Transverse colon (tissue), 4 donors: ENCODE data around the gene MOV10L1. TPM values are rescaled to one million over a fixed set of nuclear protein-coding genes. Genes with fewer than 3 reads are reported as not detected.
A peak's percentile ranks its signal among the peaks of the same experiment; 100 is the strongest.

ENCODE experiments used
- DNase-seq: peaks from one replicate; pipeline ENCODE4 v3.0.0-alpha.2; 2019
- H3K27ac ChIP-seq, 4 donors: fragments of 200-600 bp; sonication (generic); 2 replicates each; pipeline ENCODE4 v1.5.1; 2016 to 2018; ENCODE audit warnings: inconsistent platforms in 4 of 4
- H3K27me3 ChIP-seq: fragments of 200-600 bp; sonication (generic); 2 replicates; pipeline ENCODE4 v1.5.1; 2017; ENCODE audit warnings: inconsistent platforms
- H3K36me3 ChIP-seq, 4 donors: fragments of 200-600 bp; sonication (generic); 2 replicates each; pipeline ENCODE4 v1.5.1; 2017 to 2019; ENCODE audit warnings: inconsistent platforms in 4 of 4
- H3K4me1 ChIP-seq, 4 donors: fragments of 200-600 bp; sonication (generic); 2 replicates each; pipeline ENCODE4 v1.5.1; 2017 to 2020; ENCODE audit warnings: inconsistent platforms in 4 of 4
- H3K4me3 ChIP-seq, 4 donors: fragments of 200-600 bp; sonication (generic); 1 replicate in 1 of 4; 2 replicates in 3 of 4; pipeline versions ENCODE4 v1.5.1 to v1.6.1; 2017 to 2019; ENCODE audit warnings: inconsistent platforms in 4 of 4
- H3K9me3 ChIP-seq, 2 donors: fragments of 200-600 bp; sonication (generic); 2 replicates each; pipeline ENCODE4 v1.5.1; 2017 to 2019; ENCODE audit warnings: inconsistent platforms in 2 of 2
- EP300 ChIP-seq: sonication (generic); formaldehyde crosslinking; IDR thresholded peaks from one replicate; pipeline ENCODE4 v1.6.1; 2017; ENCODE audit warnings: antibody characterized with exemption, low read depth
- POLR2A ChIP-seq: fragments of 450-650 bp; IDR thresholded peaks from one replicate; pipeline ENCODE4 v1.6.1; 2016; ENCODE audit warnings: antibody characterized with exemption, mild to moderate bottlenecking, moderate library complexity
- POLR2AphosphoS5 ChIP-seq, 3 donors: sonication (generic); formaldehyde crosslinking; IDR thresholded peaks; one replicate each; pipeline ENCODE4 v1.6.1; 2016; ENCODE audit warnings: antibody characterized with exemption in 3 of 3
- WGBS, 2 donors: methylation state at CpG; one replicate each; pipeline ENCODE4 v1.1.5; 2018; ENCODE audit warnings: low coverage in 1 of 2; 5-methylcytosine and 5-hydroxymethylcytosine counted together
- in situ Hi-C, 4 donors: fragments of 200-750 bp; cut with MboI; loops; one replicate each; pipeline versions ENCODE4 v1.15.0 to v1.15.1; 2017; ENCODE audit warnings: low sequenced_read_pairs in 3 of 4, low pct_ligation_motif_present in 1 of 4, low pct_unique_long_range_greater_than_20kb in 1 of 4
- intact Hi-C: fragments of 100-400 bp; cut with DNase I; formaldehyde crosslinking; loops from one replicate; pipeline ENCODE4 v1.15.1; 2023; ENCODE audit warnings: low total_unique reads
- total RNA-seq, 4 donors: library from RNA; depleted of rRNA; stranded (reverse); fragments of >200 nt; gene quantifications; one replicate each; pipeline ENCODE4 v1.1.0, GENCODE V29; 2016
- TF ChIP-seq, protein P1 (sequence below), 5 experiments: fragments of 200-600 bp in 3 of 5; fragments of 450-650 bp in 2 of 5; sonication (generic) in 3 of 5; IDR thresholded peaks; 1 replicate in 2 of 5; 2 replicates in 3 of 5; pipeline ENCODE4 v1.5.1; 2016 to 2017; ENCODE audit warnings: antibody characterized with exemption in 5 of 5, inconsistent platforms in 3 of 5, mild to moderate bottlenecking in 2 of 5, moderate library complexity in 1 of 5

Gene MOV10L1
- total RNA-seq, 4 donors from 2014 or later = 0.20 to 0.48 (median 0.41) TPM; not detected in 1

DNA sequence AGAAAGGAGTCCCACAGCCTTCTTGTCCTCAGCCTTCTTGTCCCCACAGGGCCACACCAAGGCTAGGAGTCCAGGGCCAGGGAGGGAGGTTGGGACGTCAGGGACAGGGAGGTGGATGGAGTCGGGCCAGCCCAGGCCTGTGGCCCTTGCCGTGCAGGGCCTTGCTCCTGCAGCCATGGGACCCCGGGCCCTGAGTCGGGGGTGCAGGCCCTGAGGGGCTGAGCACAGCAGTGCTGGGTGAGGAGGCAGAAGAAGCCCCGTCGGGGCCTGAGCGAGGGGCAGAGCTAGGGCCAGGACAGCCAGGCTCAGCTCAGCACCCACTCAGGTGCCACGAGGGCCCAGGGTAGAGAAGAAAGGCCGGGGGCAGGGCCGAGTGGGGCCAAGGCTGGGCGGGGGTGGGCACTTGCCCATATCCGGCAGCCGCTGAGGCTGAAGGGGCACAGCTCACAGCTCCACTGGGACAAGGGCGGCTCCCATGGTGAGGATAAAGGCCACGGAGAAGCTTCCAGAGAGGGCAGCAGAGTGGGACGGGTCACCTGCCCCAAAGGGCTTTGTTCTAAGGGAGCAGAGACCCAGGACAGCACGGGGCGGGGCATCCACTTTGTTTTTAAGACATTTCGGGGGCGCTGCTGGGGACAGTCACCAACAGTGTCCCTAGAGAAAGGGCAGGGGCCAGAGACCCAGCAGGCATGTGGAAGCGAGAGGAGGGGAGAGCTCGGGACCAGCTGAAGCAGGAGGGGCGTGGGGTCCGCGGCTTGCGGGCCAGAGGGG is 8.2 kb upstream of the MOV10L1 start:
- no peak overlapping the region for H3K4me3 ChIP-seq
- DNase-seq = no peak
- in situ Hi-C loops = no loop called here
- H3K9me3 ChIP-seq = no peaks in the 10 kb centered on the region
- no peak overlapping the region for H3K27ac ChIP-seq
- 80 to 86% methylated on average over 1 to 27 of the region's 27 CpGs for WGBS, 2 donors
- H3K27me3 ChIP-seq = peaks cover 41% of the 10 kb centered on the region
- no peaks in the 10 kb centered on the region for H3K4me1 ChIP-seq
- no peaks in the 10 kb centered on the region for H3K36me3 ChIP-seq
- TF ChIP-seq POLR2AphosphoS5 (IDR thresholded peaks at IDR 0.05) (no peak), EP300 (no peak), POLR2A (no peak)
- intact Hi-C loops = no loop called here

DNA sequence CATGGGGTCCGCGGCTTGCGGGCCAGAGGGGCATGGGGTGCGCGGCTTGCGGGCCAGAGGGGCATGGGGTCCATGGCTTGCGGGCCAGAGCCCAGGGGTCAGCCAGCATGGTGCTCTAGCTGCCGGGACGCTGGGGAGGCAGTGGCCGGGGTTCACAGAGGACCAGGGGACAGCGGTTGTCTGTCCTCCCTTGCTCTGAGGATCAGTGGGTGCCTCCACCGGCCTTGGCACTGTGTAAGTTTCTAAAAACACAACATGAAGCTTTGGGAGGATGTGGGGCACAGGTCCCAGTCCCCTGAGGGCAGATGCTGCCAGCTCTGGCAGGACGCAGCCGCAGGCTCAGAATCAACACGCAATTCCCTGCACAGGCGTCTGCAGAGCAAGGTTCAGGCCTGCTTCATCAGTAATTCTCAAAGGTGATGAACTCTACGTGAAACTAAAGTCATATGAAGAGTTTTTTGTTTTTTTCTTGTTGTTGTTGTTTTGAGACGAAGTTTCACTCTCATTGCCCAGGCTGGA is 7.5 kb upstream of the MOV10L1 start:
- no peak overlapping the region for H3K27ac ChIP-seq
- H3K27me3 ChIP-seq = peaks cover 42% of the 10 kb centered on the region
- TF ChIP-seq, protein P1, sequence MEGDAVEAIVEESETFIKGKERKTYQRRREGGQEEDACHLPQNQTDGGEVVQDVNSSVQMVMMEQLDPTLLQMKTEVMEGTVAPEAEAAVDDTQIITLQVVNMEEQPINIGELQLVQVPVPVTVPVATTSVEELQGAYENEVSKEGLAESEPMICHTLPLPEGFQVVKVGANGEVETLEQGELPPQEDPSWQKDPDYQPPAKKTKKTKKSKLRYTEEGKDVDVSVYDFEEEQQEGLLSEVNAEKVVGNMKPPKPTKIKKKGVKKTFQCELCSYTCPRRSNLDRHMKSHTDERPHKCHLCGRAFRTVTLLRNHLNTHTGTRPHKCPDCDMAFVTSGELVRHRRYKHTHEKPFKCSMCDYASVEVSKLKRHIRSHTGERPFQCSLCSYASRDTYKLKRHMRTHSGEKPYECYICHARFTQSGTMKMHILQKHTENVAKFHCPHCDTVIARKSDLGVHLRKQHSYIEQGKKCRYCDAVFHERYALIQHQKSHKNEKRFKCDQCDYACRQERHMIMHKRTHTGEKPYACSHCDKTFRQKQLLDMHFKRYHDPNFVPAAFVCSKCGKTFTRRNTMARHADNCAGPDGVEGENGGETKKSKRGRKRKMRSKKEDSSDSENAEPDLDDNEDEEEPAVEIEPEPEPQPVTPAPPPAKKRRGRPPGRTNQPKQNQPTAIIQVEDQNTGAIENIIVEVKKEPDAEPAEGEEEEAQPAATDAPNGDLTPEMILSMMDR (IDR thresholded peaks at IDR 0.05) = no peak
- TF ChIP-seq EP300 (no peak), POLR2A (no peak), POLR2AphosphoS5 (IDR thresholded peaks at IDR 0.05) (no peak)
- no peaks in the 10 kb centered on the region for H3K4me1 ChIP-seq
- H3K36me3 ChIP-seq = no peaks in the 10 kb centered on the region
- DNase-seq = no peak
- in situ Hi-C loops (no loop called here), intact Hi-C loops (no loop called here)
- H3K9me3 ChIP-seq = no peaks in the 10 kb centered on the region
- WGBS, 2 donors = 75 to 86% methylated on average over 1 to 18 of the region's 18 CpGs
- no peak overlapping the region for H3K4me3 ChIP-seq

DNA sequence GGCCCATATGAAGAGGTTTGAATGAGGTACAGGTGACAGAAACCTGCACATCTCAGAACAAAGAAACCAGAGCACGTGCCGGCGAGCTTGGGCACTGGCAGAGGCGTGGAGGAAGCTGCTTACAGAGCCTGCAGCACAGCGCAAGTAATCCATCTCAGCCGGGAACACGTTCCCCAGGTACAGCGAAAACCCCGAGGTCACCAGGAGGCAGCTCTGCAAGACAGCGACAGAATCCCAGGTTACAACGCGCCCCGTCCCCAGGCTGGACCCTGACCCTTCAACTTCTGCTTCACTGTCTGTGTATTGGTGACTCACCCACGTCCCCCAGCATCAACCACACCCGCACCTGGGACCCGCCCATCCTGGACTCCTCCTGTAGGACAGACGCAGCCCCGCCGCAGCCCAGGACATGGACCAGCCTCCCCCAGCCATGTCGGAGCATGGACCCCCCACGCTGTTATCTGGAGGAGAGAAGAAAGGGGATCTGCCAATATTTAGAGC is 6.8 kb upstream of the MOV10L1 start:
- intact Hi-C loops (no loop called here), in situ Hi-C loops (no loop called here)
- Histone ChIP-seq H3K27me3 (peaks cover 50% of the 10 kb centered on the region), H3K4me3 (no peak overlapping the region), H3K36me3 (no peaks in the 10 kb centered on the region), H3K27ac (no peak overlapping the region), H3K4me1 (no peaks in the 10 kb centered on the region), H3K9me3 (no peaks in the 10 kb centered on the region)
- peak; percentile 24 for DNase-seq
- no peak for TF ChIP-seq POLR2AphosphoS5 (IDR thresholded peaks at IDR 0.05)
- no peak for TF ChIP-seq POLR2A
- TF ChIP-seq EP300 = no peak
- TF ChIP-seq, protein P1 (IDR thresholded peaks at IDR 0.05) = no peak
- 54% methylated on average over 21 of the region's 21 CpGs; no CpG with 5 or more reads in 1 of the 2 donors for WGBS, 2 donors

DNA sequence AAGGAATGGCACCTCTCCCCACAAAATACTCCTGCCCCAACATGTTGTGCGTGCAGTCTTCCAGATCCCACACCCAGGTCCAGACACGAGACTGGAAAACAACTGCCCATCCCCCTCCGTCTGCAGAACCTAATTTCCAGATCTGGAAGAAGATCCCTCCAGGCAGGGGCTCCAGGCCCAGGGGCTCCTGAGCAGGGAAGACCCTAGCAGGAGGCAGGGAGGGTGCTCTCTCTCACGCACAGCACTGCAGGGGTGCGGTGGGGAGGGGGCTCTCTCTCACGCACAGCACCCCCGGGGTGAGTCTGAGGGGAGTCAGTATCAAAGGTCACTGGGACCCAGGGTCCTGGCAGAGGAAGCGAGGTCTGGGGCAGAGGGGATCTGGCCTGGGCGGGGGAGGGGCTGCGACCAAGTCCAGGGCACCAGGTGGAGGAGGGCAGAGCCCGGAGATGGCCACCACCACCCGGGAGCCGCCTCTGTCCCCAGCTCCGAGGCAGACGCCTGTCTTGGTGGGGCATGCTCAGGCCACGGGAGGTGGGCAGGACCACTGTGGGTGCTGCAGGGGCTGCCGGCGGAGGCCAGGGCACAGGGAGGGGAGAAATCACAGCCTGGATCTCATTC is 6.2 kb upstream of the MOV10L1 start:
- H3K27ac ChIP-seq = no peak overlapping the region
- no peaks in the 10 kb centered on the region for H3K36me3 ChIP-seq
- H3K4me1 ChIP-seq = no peaks in the 10 kb centered on the region
- no peak for DNase-seq
- no peak overlapping the region for H3K4me3 ChIP-seq
- H3K9me3 ChIP-seq = no peaks in the 10 kb centered on the region
- 71% methylated on average over 18 of the region's 18 CpGs; no CpG with 5 or more reads in 1 of the 2 donors for WGBS, 2 donors
- in situ Hi-C loops (no loop called here), intact Hi-C loops (no loop called here)
- TF ChIP-seq POLR2AphosphoS5 (IDR thresholded peaks at IDR 0.05) (no peak), POLR2A (no peak), EP300 (no peak)
- TF ChIP-seq, protein P1 (IDR thresholded peaks at IDR 0.05) = no peak
- peaks cover 48% of the 10 kb centered on the region for H3K27me3 ChIP-seq
